IPS-NIHi7 (cell line): ENCODE data around the gene SCLT1.

Experiments
- DNase-seq: peaks from one replicate; pipeline ENCODE4 v3.0.0; 2012; ENCODE audit warnings: mixed read lengths; ENCODE audit errors: extremely low spot score

The SCLT1 gene

DNA sequence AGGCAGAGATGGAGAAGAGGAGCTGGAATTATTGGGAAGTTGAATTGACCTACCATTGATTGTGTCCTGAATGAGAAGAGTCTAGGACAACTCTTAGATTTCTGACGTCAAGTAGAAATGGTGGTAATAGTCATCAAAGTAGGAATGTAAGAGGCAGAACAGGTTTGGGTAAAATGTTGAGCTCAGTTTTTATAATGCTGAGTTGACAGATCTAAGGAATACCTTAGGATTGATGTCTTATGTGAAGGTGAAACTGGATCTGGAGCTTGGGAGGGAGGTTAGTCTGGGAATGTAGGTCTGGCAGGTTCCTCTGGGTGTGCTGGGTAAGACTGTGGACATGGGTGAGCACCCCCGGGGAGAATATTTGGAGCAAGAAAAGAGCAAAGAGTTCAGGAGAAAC is 251.9 kb downstream of the SCLT1 start:
- no peak for DNase-seq

DNA sequence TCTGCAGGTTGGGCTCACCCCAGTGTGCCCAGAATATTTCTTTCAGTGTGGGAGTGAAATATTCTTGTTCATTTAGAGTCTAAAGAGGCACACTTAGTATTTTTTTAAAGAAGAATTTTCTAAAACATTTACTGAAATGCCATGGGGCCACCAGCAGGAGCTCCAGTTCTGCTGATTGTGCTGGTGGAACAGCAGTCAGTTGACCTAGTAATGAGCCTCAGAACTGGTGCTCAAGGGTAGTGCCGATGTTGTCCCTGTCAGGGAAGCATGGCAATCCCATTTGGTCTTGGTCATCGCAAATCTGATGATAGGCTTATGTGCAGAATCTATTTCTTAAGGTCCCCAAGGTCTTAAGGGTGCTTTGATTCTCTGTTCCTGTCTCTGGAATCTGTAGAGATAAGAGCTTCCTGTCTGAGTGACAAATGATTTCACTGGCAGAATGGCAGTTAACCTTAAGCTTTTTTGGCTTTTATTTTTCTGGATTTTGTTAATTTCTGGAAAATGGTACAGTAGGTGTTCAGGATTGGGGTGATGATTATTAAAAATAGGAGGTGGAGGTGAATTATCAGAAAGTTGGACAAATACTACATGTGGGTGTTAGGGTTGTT is 252.5 kb downstream of the SCLT1 start:
- DNase-seq: no peak

DNA sequence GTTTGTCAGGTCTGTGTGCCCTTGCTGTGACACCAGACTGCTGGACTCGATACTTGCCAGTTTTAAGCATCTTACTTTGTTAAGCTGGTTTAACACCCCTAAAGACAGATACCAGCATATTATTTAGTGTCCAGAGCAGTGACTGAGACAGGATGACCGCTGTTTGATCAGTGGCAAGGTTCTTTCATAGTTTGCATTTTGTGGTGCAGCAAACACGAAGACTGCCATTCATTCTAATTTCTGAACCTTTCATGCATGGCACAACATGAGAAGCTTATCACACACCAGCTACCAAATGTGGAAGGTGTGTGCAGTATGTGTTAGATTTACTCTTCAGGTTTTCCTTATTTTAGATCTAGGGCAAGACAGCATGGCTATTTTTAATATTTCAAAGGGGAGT is 255.7 kb downstream of the SCLT1 start:
- DNase-seq: no peak

DNA sequence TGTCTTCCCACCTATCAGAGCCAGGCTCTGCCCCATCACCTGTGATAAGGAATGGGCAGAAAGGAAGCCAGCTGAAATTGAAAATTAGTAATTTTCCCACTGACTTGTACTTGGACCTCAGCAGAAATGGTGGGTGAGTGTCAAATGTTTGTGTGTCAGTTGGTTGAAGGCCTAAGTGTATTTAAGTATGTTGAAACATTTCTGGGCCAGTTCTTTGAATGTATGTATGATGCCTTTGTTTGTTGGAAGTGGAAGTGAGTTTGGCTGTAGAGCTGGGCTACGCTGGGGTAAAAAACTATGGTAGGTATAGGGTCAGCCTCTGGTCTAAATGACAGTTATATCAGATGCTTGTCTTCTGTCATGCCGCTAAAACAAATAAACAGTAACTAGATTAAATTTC is 256.1 kb downstream of the SCLT1 start:
- no peak for DNase-seq

DNA sequence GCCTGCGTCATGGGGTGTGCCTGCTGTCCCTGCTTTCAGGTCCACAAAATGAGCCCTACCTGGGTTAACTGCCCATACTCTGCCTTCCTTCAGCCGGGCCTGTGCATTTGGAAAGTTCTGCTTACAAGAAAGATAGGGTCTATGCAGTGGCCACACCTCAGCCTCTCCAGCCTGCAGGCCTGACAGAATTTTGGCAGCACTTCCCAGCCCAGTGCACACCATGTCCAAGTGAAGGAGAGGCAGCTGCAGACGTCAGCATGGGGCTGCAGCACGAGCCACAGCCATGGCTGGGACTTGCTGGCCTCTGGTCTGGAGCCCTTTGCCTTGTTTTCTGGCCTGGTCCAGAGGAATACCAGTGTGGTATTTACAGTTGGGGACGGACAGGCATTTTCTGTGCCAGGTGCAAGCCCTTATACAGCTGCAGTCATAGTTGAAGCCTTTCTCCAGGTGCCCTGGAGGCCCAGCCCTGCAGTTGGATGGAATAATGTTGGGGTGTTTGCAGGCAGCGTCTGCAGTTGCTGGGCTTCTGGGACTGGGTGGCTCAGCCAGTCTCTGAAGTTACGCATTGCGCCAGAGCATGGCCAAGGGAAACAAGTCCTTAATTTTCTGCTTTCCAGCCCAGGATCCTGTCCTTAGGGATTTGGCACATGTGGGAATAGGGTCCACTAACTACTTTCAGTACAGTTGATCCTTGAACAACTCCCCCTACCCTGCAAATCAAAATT is 257.7 kb downstream of the SCLT1 start:
- no peak for DNase-seq
